Hepatocyte (in vitro differentiated cells): Measurements from ENCODE around the gene GABBR2. TPM values are rescaled to one million over a fixed set of nuclear protein-coding genes. Genes with fewer than 3 reads are reported as not detected.

ENCODE experiments used
- DNase-seq: peaks from one replicate; pipeline ENCODE4 v3.0.0-alpha.2; 2016; ENCODE audit warnings: low spot score
- H2AFZ ChIP-seq: fragments of 200-600 bp; sonication (generic); 2 replicates; pipeline ENCODE4 v1.6.0; 2016; ENCODE audit warnings: antibody characterized with exemption, mild to moderate bottlenecking
- H3K27ac ChIP-seq: fragments of 200-600 bp; sonication (generic); 2 replicates; pipeline ENCODE4 v1.5.1; 2016; ENCODE audit warnings: mild to moderate bottlenecking
- H3K27me3 ChIP-seq: fragments of 200-600 bp; sonication (generic); 2 replicates; pipeline ENCODE4 v1.6.1; 2016
- H3K36me3 ChIP-seq: fragments of 200-600 bp; sonication (generic); replicated peaks from 2 replicates; pipeline ENCODE4 v1.5.1; 2016; ENCODE audit warnings: low read depth; ENCODE audit not compliant: insufficient read depth
- H3K4me1 ChIP-seq: fragments of 200-600 bp; sonication (generic); 2 replicates; pipeline ENCODE4 v1.5.1; 2016; ENCODE audit warnings: mild to moderate bottlenecking, moderate library complexity; ENCODE audit not compliant: insufficient read depth
- H3K4me2 ChIP-seq: fragments of 200-600 bp; sonication (generic); 2 replicates; pipeline ENCODE4 v1.6.0; 2016
- H3K4me3 ChIP-seq: fragments of 200-600 bp; sonication (generic); 2 replicates; pipeline ENCODE4 v1.5.1; 2016; ENCODE audit warnings: mild to moderate bottlenecking
- H3K79me2 ChIP-seq: fragments of 200-600 bp; sonication (generic); 2 replicates; pipeline ENCODE4 v1.6.0; 2017; ENCODE audit warnings: mild to moderate bottlenecking
- H3K9me2 ChIP-seq: fragments of 200-600 bp; sonication (generic); replicated peaks from 2 replicates; pipeline ENCODE4 v1.6.0; 2017; ENCODE audit warnings: mild to moderate bottlenecking; ENCODE audit not compliant: insufficient read depth
- H3K9me3 ChIP-seq: fragments of 200-600 bp; sonication (generic); 2 replicates; pipeline ENCODE4 v1.5.1; 2016; ENCODE audit warnings: low read depth, mild to moderate bottlenecking
- H4K20me1 ChIP-seq: fragments of 200-600 bp; sonication (generic); 2 replicates; pipeline ENCODE4 v1.6.0; 2016; ENCODE audit warnings: mild to moderate bottlenecking; ENCODE audit not compliant: insufficient read depth, poor library complexity, severe bottlenecking
- EZH2 ChIP-seq: fragments of 200-600 bp; sonication (generic); IDR thresholded peaks from 2 replicates; pipeline ENCODE4 v1.6.1; 2016; ENCODE audit warnings: antibody characterized with exemption, mild to moderate bottlenecking, borderline replicate concordance
- EZH2phosphoT487 ChIP-seq: fragments of 200-600 bp; sonication (generic); IDR thresholded peaks from one replicate; pipeline ENCODE4 v1.6.1; 2018; ENCODE audit warnings: antibody characterized with exemption, mild to moderate bottlenecking, low read depth, moderate library complexity; ENCODE audit not compliant: unreplicated experiment, severe bottlenecking
- WGBS: methylation state at CpG from one replicate; pipeline ENCODE4 v1.1.6; 2016; ENCODE audit warnings: low lambda C conversion rate; ENCODE audit errors: missing lambda C conversion rate; 5-methylcytosine and 5-hydroxymethylcytosine counted together
- polyA plus RNA-seq: library from polyadenylated mRNA; unstranded; fragments of >200 nt; fragmentation: Nextera tagmentation; extraction: Ambion mirVana; gene quantifications from 2 replicates; pipeline ENCODE4 v1.2.1, GENCODE V29; 2016
- total RNA-seq: library from RNA; depleted of rRNA; stranded (reverse); fragments of >200 nt; gene quantifications from 2 replicates; pipeline ENCODE4 v1.2.3, GENCODE V29; 2014
- TF ChIP-seq, protein P1 (sequence below): fragments of 200-600 bp; sonication (generic); IDR thresholded peaks from 2 replicates; pipeline ENCODE4 v1.5.1; 2016; ENCODE audit warnings: antibody characterized with exemption, mild to moderate bottlenecking; ENCODE audit not compliant: poor library complexity

Gene GABBR2
- total and polyA plus RNA-seq, 2 experiments from 2014 or later: 0.20 to 0.28 TPM

DNA sequence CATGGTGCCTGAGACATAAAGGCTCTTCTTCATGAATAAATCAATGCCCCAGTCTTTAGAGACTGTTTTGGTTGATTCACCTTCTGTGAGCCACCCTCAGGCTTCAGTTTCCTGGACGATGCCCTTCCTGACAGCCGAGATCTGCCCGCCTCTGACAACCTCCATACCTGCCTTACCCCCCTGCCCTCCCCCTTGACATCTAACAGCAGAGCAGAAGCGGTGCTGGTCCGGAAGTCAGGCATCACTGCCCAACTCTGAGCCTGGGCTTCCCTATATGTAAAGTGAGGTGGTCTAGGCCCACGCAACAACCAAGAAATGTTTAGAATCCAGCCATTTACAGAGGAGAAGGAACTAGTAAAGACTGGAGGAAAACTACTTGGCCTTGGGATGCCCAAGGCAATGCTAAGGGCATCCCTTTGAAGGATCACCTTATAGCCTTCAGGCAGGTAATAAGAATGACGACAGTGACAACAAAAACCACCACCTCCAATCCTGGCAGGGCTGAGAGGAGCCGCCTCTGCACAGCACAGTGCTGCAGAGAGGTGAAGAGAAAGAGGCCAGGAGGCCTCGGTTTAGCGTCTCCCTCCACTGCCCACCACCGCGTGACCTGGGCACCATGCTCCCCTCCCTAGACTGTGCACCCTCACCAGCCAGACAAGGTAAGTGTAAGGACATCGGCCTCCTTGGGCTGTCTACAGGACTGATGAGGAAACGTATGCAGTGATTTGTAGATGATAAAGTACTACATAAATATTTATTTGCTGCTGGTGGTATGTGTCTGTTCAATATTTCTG lies 35.3 kb upstream of the GABBR2 start:
- H3K36me3 ChIP-seq: no peaks in the 10 kb centered on the region
- H3K79me2 ChIP-seq: no peaks in the 10 kb centered on the region
- H2AFZ ChIP-seq: no peak overlapping the region
- no peak overlapping the region for H3K4me3 ChIP-seq
- no peaks in the 10 kb centered on the region for H3K9me2 ChIP-seq
- WGBS: 95% methylated on average over 14 of the region's 14 CpGs
- DNase-seq: no peak
- no peaks in the 10 kb centered on the region for H3K4me1 ChIP-seq
- H3K4me2 ChIP-seq: no peak overlapping the region
- no peaks in the 10 kb centered on the region for H3K27me3 ChIP-seq
- TF ChIP-seq EZH2: no peak
- TF ChIP-seq EZH2phosphoT487: no peak
- TF ChIP-seq, protein P1, sequence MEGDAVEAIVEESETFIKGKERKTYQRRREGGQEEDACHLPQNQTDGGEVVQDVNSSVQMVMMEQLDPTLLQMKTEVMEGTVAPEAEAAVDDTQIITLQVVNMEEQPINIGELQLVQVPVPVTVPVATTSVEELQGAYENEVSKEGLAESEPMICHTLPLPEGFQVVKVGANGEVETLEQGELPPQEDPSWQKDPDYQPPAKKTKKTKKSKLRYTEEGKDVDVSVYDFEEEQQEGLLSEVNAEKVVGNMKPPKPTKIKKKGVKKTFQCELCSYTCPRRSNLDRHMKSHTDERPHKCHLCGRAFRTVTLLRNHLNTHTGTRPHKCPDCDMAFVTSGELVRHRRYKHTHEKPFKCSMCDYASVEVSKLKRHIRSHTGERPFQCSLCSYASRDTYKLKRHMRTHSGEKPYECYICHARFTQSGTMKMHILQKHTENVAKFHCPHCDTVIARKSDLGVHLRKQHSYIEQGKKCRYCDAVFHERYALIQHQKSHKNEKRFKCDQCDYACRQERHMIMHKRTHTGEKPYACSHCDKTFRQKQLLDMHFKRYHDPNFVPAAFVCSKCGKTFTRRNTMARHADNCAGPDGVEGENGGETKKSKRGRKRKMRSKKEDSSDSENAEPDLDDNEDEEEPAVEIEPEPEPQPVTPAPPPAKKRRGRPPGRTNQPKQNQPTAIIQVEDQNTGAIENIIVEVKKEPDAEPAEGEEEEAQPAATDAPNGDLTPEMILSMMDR: no peak
- no peaks in the 10 kb centered on the region for H3K9me3 ChIP-seq
- H3K27ac ChIP-seq: no peak overlapping the region
- H4K20me1 ChIP-seq: no peaks in the 10 kb centered on the region

DNA sequence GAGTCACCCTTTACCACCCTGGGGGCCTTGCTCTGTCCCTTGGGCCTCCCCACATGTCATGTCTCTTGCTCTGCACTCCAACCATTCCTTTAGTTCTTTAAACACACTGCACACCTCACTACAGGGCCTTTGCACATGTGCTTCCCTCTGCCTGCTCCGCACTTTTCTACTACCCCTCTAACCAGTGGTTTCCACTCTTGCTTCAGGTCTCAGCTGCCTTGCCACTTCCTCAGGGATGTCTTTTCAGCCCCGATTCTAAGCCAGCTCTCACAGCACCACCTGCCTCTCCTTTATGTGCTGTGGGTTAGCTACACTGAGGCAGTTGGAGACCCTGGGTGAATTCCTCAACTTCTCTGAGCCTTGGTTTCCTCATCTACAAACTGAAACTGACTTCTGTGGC lies 34.6 kb upstream of the GABBR2 start:
- TF ChIP-seq EZH2phosphoT487: no peak
- TF ChIP-seq, protein P1: no peak
- no peak for TF ChIP-seq EZH2
- Histone ChIP-seq H3K9me2 (no peaks in the 10 kb centered on the region), H3K79me2 (no peaks in the 10 kb centered on the region), H3K4me2 (no peak overlapping the region), H4K20me1 (no peaks in the 10 kb centered on the region), H3K27me3 (no peaks in the 10 kb centered on the region), H3K27ac (no peak overlapping the region), H3K4me1 (no peaks in the 10 kb centered on the region), H3K4me3 (no peak overlapping the region), H2AFZ (no peak overlapping the region), H3K36me3 (no peaks in the 10 kb centered on the region), H3K9me3 (no peaks in the 10 kb centered on the region)
- WGBS: 100% methylated on average over 2 of the region's 2 CpGs
- no peak for DNase-seq

DNA sequence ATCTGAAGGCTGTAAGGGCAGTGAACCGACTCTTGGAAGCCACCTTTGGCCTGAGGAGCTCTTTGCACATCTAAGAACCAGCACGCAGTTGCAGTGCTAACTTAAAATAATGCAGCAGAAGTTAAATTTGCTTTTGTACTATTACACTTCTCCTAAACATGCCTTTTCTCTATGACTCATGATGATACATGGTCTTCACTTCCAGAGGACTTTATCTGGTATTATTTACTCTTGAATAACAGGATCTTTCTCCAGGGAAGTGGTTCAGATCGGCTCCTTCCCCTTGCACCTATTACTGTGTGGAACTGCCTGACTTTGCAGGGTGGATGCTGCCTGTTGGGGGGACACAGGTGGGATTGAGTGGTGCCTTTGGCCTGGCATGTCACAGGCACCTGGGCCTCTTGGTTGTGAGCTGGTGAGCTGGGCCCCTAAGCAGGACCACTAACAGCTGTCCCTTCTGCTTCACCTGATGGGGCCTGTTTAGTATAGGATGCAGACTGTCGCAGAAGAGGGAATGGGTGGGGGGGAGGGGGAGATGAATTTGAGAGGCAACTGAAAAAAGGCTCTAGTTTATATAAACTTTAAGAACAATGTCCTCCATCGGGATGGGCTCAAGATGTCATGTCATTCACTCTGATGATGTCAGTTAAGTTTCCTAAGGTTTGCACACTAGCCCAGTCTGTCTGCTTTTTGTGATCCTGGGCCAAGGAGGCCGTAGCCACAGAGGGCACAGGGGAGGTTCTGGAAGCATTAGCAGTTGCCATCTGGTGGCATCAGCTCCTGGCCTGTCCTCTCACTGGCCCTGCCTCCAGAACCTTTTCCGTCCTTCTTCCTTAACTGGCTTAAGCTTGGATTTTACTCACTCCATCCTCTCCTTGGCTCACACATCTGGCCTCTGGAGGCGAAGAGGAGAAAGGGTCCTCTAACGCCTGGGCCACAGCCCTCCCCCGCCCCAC lies 33.9 kb upstream of the GABBR2 start:
- no peak overlapping the region for H3K4me2 ChIP-seq
- no peak for DNase-seq
- no peaks in the 10 kb centered on the region for H3K9me2 ChIP-seq
- no peaks in the 10 kb centered on the region for H3K27me3 ChIP-seq
- no peak overlapping the region for H3K27ac ChIP-seq
- H4K20me1 ChIP-seq: no peaks in the 10 kb centered on the region
- no peaks in the 10 kb centered on the region for H3K9me3 ChIP-seq
- no peak overlapping the region for H3K4me3 ChIP-seq
- WGBS: 90% methylated on average over 7 of the region's 10 CpGs
- H2AFZ ChIP-seq: no peak overlapping the region
- TF ChIP-seq EZH2phosphoT487: no peak
- TF ChIP-seq, protein P1: no peak
- no peak for TF ChIP-seq EZH2
- no peaks in the 10 kb centered on the region for H3K4me1 ChIP-seq
- H3K79me2 ChIP-seq: no peaks in the 10 kb centered on the region
- H3K36me3 ChIP-seq: no peaks in the 10 kb centered on the region
